ENCODE data around the gene SOX11. TPM values are rescaled to one million over a fixed set of nuclear protein-coding genes. Genes with fewer than 3 reads are reported as not detected.

SOX11 gene
- polyA plus RNA-seq, 1 experiment: 2.8 TPM

DNA sequence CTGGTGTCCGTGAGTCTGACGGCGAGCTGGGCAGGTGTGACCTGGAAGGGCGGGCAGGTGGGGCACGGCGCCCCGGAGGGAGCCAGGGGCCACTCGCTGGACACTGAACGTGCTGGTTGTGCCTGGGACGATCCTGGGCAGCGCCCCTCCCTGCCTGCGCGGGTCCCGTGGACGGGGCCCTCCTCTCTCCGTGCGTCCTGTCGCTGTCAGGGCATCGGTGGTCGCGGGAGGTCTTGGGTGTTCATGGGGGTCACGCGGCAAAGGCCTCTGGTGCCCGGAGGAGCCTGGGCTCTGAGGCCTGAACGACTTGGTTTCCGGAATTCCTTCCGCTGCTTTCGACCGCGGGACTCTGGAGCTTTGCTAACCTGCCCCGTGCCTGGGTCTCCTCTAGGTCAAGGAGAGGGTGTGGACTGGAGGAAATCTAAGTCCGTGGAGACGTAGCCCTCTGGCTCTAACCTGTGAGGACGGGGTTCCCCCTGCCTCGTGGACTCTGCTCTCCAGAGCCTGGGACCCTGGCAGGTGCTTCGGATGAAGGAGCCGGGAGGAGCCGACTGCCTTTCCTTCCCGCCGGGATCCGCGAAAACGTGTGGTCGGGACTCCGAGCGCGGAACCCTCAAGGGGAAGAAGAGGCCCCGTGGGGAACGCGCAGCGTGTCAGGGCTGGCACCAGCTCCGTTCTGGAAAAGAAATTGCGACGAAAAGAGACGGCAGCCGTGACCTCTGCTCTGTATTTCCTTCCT is 14.7 kb downstream of the SOX11 start:
- peaks cover 10% of the 10 kb centered on the region; the same call in 1 of the 2 replicates for H3K9me3 ChIP-seq (ENCODE audit: control insufficient read depth, insufficient read depth, low read length)
- peaks cover 4% of the 10 kb centered on the region for H3K27me3 ChIP-seq (ENCODE audit: control insufficient read depth, insufficient read depth, low read length)
- H3K4me3 ChIP-seq (ENCODE audit: low read depth, low read length): no peak overlapping the region
- no peak for DNase-seq (ENCODE audit: low read depth, low spot score)
- POLR2A ChIA-PET: no interaction called here
- TF ChIP-seq, protein P1, sequence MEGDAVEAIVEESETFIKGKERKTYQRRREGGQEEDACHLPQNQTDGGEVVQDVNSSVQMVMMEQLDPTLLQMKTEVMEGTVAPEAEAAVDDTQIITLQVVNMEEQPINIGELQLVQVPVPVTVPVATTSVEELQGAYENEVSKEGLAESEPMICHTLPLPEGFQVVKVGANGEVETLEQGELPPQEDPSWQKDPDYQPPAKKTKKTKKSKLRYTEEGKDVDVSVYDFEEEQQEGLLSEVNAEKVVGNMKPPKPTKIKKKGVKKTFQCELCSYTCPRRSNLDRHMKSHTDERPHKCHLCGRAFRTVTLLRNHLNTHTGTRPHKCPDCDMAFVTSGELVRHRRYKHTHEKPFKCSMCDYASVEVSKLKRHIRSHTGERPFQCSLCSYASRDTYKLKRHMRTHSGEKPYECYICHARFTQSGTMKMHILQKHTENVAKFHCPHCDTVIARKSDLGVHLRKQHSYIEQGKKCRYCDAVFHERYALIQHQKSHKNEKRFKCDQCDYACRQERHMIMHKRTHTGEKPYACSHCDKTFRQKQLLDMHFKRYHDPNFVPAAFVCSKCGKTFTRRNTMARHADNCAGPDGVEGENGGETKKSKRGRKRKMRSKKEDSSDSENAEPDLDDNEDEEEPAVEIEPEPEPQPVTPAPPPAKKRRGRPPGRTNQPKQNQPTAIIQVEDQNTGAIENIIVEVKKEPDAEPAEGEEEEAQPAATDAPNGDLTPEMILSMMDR (IDR thresholded peaks at IDR 0.05; ENCODE audit: low read depth, low read length): no peak
- CTCF ChIA-PET: no interaction called here
- H3K27ac ChIP-seq (ENCODE audit: low read depth, low read length): no peak overlapping the region

DNA sequence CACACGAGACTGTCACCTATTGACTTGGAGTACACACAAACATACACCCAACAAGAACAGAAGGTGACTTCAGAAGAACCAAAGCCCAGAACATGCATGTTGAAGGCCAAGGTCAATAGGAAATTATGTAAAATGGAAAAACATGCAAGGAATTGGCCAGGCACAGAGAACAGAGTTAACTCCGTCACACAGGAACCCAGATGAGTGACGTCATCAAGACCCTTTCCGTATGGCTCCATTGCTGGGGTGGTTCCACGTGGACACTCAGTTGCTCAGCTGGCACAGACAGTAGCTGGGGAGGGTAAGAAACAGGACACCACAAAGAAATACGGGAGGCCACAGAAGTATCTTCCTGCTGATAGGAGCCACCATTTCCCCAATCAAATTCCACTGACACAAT is 18.4 kb downstream of the SOX11 start:
- Histone ChIP-seq H3K27me3 (ENCODE audit: control insufficient read depth, insufficient read depth, low read length) (peaks cover 7% of the 10 kb centered on the region), H3K27ac (ENCODE audit: low read depth, low read length) (no peak overlapping the region), H3K9me3 (ENCODE audit: control insufficient read depth, insufficient read depth, low read length) (peaks cover 10% of the 10 kb centered on the region; the same call in 1 of the 2 replicates), H3K4me3 (ENCODE audit: low read depth, low read length) (no peak overlapping the region)
- no peak for DNase-seq (ENCODE audit: low read depth, low spot score)
- TF ChIP-seq, protein P1 (IDR thresholded peaks at IDR 0.05; ENCODE audit: low read depth, low read length): no peak
- ChIA-PET CTCF (no interaction called here), POLR2A (no interaction called here)

DNA sequence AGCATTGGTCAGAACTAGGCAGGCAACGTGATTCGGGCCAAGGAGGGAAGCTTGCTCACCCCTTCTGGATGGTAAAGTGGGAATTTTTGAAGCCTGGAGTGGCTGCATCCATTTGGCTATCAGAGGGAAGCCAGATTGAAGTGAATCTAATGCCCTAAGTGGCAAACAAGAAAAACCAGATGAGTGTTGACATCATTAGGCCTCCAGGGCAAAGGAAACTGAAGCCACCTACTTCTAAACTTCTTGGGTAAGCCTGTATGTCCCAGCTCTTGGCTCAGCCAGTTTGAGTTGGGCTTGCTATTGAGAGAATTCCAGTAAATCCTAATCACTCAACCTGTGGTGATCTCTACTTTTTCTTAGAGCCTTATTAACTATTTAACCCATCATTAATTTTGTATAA is 20.9 kb downstream of the SOX11 start:
- Histone ChIP-seq H3K27me3 (ENCODE audit: control insufficient read depth, insufficient read depth, low read length) (peaks cover 7% of the 10 kb centered on the region), H3K9me3 (ENCODE audit: control insufficient read depth, insufficient read depth, low read length) (peaks cover 3% of the 10 kb centered on the region; the same call in 1 of the 2 replicates), H3K4me3 (ENCODE audit: low read depth, low read length) (no peak overlapping the region), H3K27ac (ENCODE audit: low read depth, low read length) (no peak overlapping the region)
- DNase-seq (ENCODE audit: low read depth, low spot score): no peak
- ChIA-PET CTCF (no interaction called here), POLR2A (no interaction called here)
- TF ChIP-seq, protein P1 (IDR thresholded peaks at IDR 0.05; ENCODE audit: low read depth, low read length): no peak

DNA sequence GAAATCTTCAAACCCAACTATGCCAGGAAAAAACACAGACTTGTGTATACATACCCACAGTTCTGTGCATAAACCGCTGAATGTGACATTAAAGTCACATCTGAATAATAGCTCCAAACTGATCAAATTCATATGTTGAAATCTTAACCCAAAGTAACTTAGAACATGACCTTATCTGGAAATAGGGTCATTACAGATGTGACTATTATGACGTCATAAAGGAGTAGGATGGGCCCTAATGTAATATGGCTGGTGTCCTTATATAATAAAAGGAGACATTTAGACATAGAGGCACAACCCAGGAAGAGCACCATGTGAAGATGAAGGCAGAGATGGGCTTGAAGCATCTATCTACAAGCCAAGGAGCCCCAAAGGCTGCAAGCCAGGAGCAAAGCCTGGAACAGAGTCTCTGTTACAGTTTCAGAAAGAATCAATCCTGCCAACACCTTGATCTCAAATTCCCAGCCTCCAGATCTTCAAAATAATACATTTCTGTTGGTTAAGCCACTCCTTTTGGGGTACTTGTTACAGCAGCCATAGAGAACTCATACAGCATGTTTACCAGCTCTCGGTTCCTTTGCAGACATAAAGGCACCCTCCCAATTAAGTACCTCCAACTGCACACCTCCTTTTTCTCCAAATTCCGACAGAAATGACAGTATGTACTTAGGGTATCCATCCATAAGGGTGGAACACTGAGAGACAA is 27.6 kb downstream of the SOX11 start:
- POLR2A ChIA-PET: interaction anchor here (1.1 kb wide), 1 partner anchor 28 kb away, joined by 3 read pairs; the partner anchor contains the start of gene SOX11
- CTCF ChIA-PET: no interaction called here
- no peak for DNase-seq (ENCODE audit: low read depth, low spot score)
- H3K9me3 ChIP-seq (ENCODE audit: control insufficient read depth, insufficient read depth, low read length): peaks cover 4% of the 10 kb centered on the region; the same call in 1 of the 2 replicates
- TF ChIP-seq, protein P1 (IDR thresholded peaks at IDR 0.05; ENCODE audit: low read depth, low read length): no peak
- H3K4me3 ChIP-seq (ENCODE audit: low read depth, low read length): no peak overlapping the region
- no peaks in the 10 kb centered on the region for H3K27me3 ChIP-seq (ENCODE audit: control insufficient read depth, insufficient read depth, low read length)
- no peak overlapping the region for H3K27ac ChIP-seq (ENCODE audit: low read depth, low read length)

DNA sequence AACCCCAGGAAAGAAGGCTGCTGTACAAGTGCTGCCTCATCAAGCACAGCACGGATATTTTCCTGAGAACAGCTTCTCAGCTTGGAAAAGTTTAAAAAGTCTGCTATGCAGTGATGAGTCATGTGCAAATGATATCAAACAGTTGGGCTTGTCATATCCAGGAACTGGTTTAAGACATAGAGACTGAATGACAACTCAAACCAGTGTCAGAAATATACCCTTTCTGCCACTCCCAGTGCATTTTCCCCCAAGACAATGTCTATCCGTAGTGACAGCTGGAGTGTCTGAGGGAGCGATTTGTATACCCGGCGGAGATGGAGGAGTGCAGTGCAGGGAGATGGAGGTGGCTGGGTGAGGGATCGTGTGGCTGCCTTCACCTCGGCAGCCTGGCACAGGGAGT is 28.2 kb downstream of the SOX11 start:
- ChIA-PET POLR2A (interaction anchor here (1.1 kb wide), 1 partner anchor 28 kb away, joined by 3 read pairs; the partner anchor contains the start of gene SOX11), CTCF (no interaction called here)
- TF ChIP-seq, protein P1 (IDR thresholded peaks at IDR 0.05; ENCODE audit: low read depth, low read length): no peak
- peak; percentile 26 for DNase-seq (ENCODE audit: low read depth, low spot score)
- H3K9me3 ChIP-seq (ENCODE audit: control insufficient read depth, insufficient read depth, low read length): peaks cover 4% of the 10 kb centered on the region; the same call in 1 of the 2 replicates
- no peaks in the 10 kb centered on the region for H3K27me3 ChIP-seq (ENCODE audit: control insufficient read depth, insufficient read depth, low read length)
- H3K4me3 ChIP-seq (ENCODE audit: low read depth, low read length): no peak overlapping the region; the same call in 1 of the 2 replicates
- no peak overlapping the region for H3K27ac ChIP-seq (ENCODE audit: low read depth, low read length)
